ENCODE data around the gene ZFYVE27.

ZFYVE27 gene

GRCh38 chr10:97771055-97771891 lies 34.3 kb downstream of the ZFYVE27 start:
- no CpG with 5 or more reads among the region's 90 CpGs for WGBS (ENCODE audit: insufficient coverage, insufficient read length)

DNA sequence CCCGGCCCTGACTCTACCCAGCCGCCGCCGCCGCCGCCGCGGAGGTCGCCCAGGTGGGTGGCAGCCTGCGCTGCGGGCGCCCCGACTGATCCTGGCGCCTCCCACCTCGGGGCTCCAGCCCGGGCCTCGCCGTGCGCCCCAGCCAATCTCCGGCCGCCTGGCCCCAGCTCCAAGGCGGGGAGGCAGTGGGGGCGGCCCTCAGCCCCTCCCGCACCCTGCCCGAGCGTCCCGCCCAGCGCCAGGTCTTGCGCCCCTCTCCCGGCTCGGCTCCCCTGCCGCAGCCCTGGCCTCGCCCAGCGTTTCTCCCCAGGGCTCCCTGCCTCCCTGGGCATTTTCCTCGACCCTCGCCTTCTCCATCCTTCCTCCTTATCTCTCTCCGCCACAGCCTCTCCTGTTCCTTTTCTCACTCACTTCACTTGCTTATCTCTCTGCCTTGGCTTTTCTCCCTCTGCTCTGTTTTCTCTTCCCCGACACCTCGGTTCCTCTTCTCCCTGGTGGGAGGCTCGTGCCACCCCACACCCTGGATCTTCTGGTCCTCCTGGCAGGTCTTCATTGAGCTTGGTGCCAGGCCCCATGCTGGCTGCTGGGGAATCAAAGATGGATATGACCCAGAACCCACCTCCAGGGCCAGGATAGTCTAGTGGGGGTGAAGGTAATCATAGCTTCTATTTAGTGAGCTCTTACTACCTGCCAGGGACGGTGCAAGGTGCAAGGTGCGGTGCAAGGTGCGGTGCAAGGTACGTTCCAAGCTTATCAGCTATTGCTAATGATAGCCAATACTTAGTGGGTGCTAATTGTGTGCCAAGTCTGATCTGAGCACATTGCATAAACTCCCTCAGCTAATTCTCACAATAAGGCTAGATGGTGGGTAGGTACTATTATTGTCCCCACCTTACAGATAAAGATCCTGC lies 35.2 kb downstream of the ZFYVE27 start, which contains the start of gene SFRP5:
TSS of gene SFRP5 (minus strand) at position 87 of the 911 bp plus-strand sequence. CDS start 166 bp downstream, outside the sequence.
- Histone ChIP-seq H3K4me1 (ENCODE audit: control insufficient read depth, insufficient read depth, low read length) (peaks cover 1% of the 10 kb centered on the region; the same call in 1 of the 2 replicates), H3K4me3 (ENCODE audit: low read length) (peak within 1 kb of the TSS; percentile 32; the same call in 1 of the 2 replicates), H3K36me3 (ENCODE audit: control insufficient read depth, insufficient read depth, low read length) (no peaks in the 10 kb centered on the region; the same call in 1 of the 2 replicates), H3K9me3 (ENCODE audit: control insufficient read depth, insufficient read depth, low read length) (no peaks in the 10 kb centered on the region), H3K27ac (ENCODE audit: low read length) (no peak within 1 kb of the TSS), H3K27me3 (ENCODE audit: control insufficient read depth, insufficient read depth, low read length) (peaks cover 23% of the 10 kb centered on the region)
- no peak for DNase-seq (ENCODE audit: low read depth, low spot score)
- WGBS (ENCODE audit: insufficient coverage, insufficient read length): no CpG with 5 or more reads among the region's 44 CpGs

More at GRCh38 chr10:97771055-97771891, 34.3 kb downstream of the ZFYVE27 start:
- Histone ChIP-seq H3K4me3 (ENCODE audit: low read length) (peak overlapping the region; percentile 32; the same call in 1 of the 2 replicates), H3K9me3 (ENCODE audit: control insufficient read depth, insufficient read depth, low read length) (no peaks in the 10 kb centered on the region), H3K36me3 (ENCODE audit: control insufficient read depth, insufficient read depth, low read length) (no peaks in the 10 kb centered on the region; the same call in 1 of the 2 replicates), H3K27ac (ENCODE audit: low read length) (no peak overlapping the region), H3K4me1 (ENCODE audit: control insufficient read depth, insufficient read depth, low read length) (peaks cover 1% of the 10 kb centered on the region; the same call in 1 of the 2 replicates), H3K27me3 (ENCODE audit: control insufficient read depth, insufficient read depth, low read length) (peaks cover 23% of the 10 kb centered on the region)
- DNase-seq (ENCODE audit: low read depth, low spot score): no peak

DNA sequence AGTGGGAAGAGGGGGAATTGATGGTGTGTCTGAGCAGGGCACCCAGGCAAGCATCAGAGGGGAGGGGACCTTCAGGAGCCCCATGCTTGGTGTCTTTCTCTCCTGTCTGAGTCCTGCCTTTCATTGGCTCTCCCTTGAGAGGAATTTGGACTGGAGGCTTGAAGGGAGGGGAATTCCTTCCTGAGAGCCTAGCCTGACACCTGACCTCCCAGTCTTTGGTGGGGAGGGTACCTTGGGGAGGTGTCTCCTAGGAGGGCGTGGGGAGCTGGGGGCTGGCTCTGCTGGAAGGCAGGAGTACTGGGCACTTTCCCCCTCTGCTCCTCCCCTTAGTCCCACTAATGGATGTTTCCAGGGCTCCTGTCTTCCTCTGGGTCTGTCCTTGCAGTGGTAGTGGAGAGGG lies 36.2 kb downstream of the ZFYVE27 start:
- DNase-seq (ENCODE audit: low read depth, low spot score): no peak
- no CpG with 5 or more reads among the region's 1 CpG for WGBS (ENCODE audit: insufficient coverage, insufficient read length)
- no peaks in the 10 kb centered on the region for H3K9me3 ChIP-seq (ENCODE audit: control insufficient read depth, insufficient read depth, low read length)
- H3K36me3 ChIP-seq (ENCODE audit: control insufficient read depth, insufficient read depth, low read length): no peaks in the 10 kb centered on the region; the same call in 1 of the 2 replicates
- no peak overlapping the region for H3K4me3 ChIP-seq (ENCODE audit: low read length)
- peaks cover 1% of the 10 kb centered on the region; the same call in 1 of the 2 replicates for H3K4me1 ChIP-seq (ENCODE audit: control insufficient read depth, insufficient read depth, low read length)
- no peak overlapping the region for H3K27ac ChIP-seq (ENCODE audit: low read length)
- H3K27me3 ChIP-seq (ENCODE audit: control insufficient read depth, insufficient read depth, low read length): peaks cover 23% of the 10 kb centered on the region

DNA sequence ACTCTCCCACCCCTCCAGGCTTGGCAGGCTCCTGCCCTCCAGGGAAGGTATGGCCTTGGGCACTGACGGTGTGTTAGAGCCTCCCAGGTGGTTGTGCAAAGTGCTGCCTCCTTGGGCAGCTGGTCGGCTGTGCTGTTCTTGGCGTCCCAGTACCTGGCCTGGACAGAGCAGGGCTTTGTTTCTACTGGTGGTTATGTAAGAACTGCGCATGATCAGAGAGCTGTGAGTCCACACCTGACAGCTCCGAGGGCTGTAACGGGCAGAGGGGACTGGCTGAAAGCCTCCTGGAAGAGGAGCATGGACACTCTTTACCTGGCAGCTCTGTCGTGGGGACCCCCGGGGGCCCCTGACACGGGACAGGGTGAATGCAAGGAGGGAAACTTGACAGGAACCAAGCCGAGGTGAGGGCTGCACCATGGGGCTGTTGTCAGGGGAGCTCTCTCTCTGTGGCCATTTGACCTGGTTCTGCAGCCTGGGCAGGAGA lies 37.9 kb downstream of the ZFYVE27 start:
- H3K4me1 ChIP-seq (ENCODE audit: control insufficient read depth, insufficient read depth, low read length): peaks cover 1% of the 10 kb centered on the region; the same call in 1 of the 2 replicates
- no peak overlapping the region for H3K27ac ChIP-seq (ENCODE audit: low read length)
- WGBS (ENCODE audit: insufficient coverage, insufficient read length): no CpG with 5 or more reads among the region's 10 CpGs

GRCh38 chr10:97777143-97777542 lies 40.2 kb downstream of the ZFYVE27 start:
- no peak overlapping the region for H3K4me3 ChIP-seq (ENCODE audit: low read length)
- WGBS (ENCODE audit: insufficient coverage, insufficient read length): no CpG with 5 or more reads among the region's 4 CpGs
- no peak for DNase-seq (ENCODE audit: low read depth, low spot score)
- H3K9me3 ChIP-seq (ENCODE audit: control insufficient read depth, insufficient read depth, low read length): no peaks in the 10 kb centered on the region
- no peaks in the 10 kb centered on the region; the same call in 1 of the 2 replicates for H3K36me3 ChIP-seq (ENCODE audit: control insufficient read depth, insufficient read depth, low read length)
- peaks cover 3% of the 10 kb centered on the region; the same call in 1 of the 2 replicates for H3K4me1 ChIP-seq (ENCODE audit: control insufficient read depth, insufficient read depth, low read length)
- peaks cover 6% of the 10 kb centered on the region for H3K27me3 ChIP-seq (ENCODE audit: control insufficient read depth, insufficient read depth, low read length)
- H3K27ac ChIP-seq (ENCODE audit: low read length): no peak overlapping the region

More for the DNA sequence above, 37.9 kb downstream of the ZFYVE27 start:
- Histone ChIP-seq H3K4me3 (ENCODE audit: low read length) (no peak overlapping the region), H3K27me3 (ENCODE audit: control insufficient read depth, insufficient read depth, low read length) (peaks cover 18% of the 10 kb centered on the region), H3K9me3 (ENCODE audit: control insufficient read depth, insufficient read depth, low read length) (no peaks in the 10 kb centered on the region), H3K36me3 (ENCODE audit: control insufficient read depth, insufficient read depth, low read length) (no peaks in the 10 kb centered on the region; the same call in 1 of the 2 replicates)
- DNase-seq (ENCODE audit: low read depth, low spot score): no peak

GRCh38 chr10:97778452-97779302 lies 41.7 kb downstream of the ZFYVE27 start:
- H3K27ac ChIP-seq (ENCODE audit: low read length): no peak overlapping the region
- H3K4me1 ChIP-seq (ENCODE audit: control insufficient read depth, insufficient read depth, low read length): peaks cover 1% of the 10 kb centered on the region; the same call in 1 of the 2 replicates
- H3K27me3 ChIP-seq (ENCODE audit: control insufficient read depth, insufficient read depth, low read length): no peaks in the 10 kb centered on the region
- no peak for DNase-seq (ENCODE audit: low read depth, low spot score)
- H3K36me3 ChIP-seq (ENCODE audit: control insufficient read depth, insufficient read depth, low read length): no peaks in the 10 kb centered on the region
- WGBS (ENCODE audit: insufficient coverage, insufficient read length): no CpG with 5 or more reads among the region's 11 CpGs
- H3K4me3 ChIP-seq (ENCODE audit: low read length): no peak overlapping the region
- H3K9me3 ChIP-seq (ENCODE audit: control insufficient read depth, insufficient read depth, low read length): no peaks in the 10 kb centered on the region

DNA sequence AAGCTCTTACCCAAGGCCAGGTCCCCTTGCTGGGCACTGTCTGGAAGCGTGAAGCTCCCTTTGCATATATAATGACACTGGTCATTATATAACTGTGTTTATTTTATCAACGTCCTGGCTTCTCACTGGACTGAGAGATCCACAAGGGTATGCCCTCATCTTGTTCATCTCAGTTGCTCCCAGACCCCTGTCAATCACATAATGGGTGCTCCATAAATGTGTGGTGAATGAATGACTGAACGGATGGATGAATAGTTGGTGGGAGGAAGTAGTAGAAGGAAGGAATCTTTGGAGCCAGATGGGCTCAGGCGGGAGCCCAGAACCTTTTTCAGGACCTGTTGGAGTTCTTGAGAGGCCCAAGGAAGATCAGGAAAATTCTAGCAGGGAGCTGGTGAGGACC lies 42.6 kb downstream of the ZFYVE27 start:
- Histone ChIP-seq H3K27ac (ENCODE audit: low read length) (no peak overlapping the region), H3K9me3 (ENCODE audit: control insufficient read depth, insufficient read depth, low read length) (no peaks in the 10 kb centered on the region), H3K4me1 (ENCODE audit: control insufficient read depth, insufficient read depth, low read length) (peaks cover 1% of the 10 kb centered on the region; the same call in 1 of the 2 replicates), H3K27me3 (ENCODE audit: control insufficient read depth, insufficient read depth, low read length) (no peaks in the 10 kb centered on the region), H3K4me3 (ENCODE audit: low read length) (no peak overlapping the region), H3K36me3 (ENCODE audit: control insufficient read depth, insufficient read depth, low read length) (no peaks in the 10 kb centered on the region)
- WGBS (ENCODE audit: insufficient coverage, insufficient read length): 100% methylated on average over 1 of the region's 4 CpGs
- DNase-seq (ENCODE audit: low read depth, low spot score): no peak

- no peak for DNase-seq (ENCODE audit: low read depth, low spot score)
- Histone ChIP-seq H3K27me3 (ENCODE audit: control insufficient read depth, insufficient read depth, low read length) (no peaks in the 10 kb centered on the region), H3K9me3 (ENCODE audit: control insufficient read depth, insufficient read depth, low read length) (no peaks in the 10 kb centered on the region), H3K27ac (ENCODE audit: low read length) (no peak overlapping the region), H3K4me1 (ENCODE audit: control insufficient read depth, insufficient read depth, low read length) (peaks cover 1% of the 10 kb centered on the region; the same call in 1 of the 2 replicates), H3K4me3 (ENCODE audit: low read length) (no peak overlapping the region), H3K36me3 (ENCODE audit: control insufficient read depth, insufficient read depth, low read length) (no peaks in the 10 kb centered on the region)
- WGBS (ENCODE audit: insufficient coverage, insufficient read length): no CpG with 5 or more reads among the region's 3 CpGs
Measured at GRCh38 chr10:97779975-97780374, 43.0 kb downstream of the ZFYVE27 start.

DNA sequence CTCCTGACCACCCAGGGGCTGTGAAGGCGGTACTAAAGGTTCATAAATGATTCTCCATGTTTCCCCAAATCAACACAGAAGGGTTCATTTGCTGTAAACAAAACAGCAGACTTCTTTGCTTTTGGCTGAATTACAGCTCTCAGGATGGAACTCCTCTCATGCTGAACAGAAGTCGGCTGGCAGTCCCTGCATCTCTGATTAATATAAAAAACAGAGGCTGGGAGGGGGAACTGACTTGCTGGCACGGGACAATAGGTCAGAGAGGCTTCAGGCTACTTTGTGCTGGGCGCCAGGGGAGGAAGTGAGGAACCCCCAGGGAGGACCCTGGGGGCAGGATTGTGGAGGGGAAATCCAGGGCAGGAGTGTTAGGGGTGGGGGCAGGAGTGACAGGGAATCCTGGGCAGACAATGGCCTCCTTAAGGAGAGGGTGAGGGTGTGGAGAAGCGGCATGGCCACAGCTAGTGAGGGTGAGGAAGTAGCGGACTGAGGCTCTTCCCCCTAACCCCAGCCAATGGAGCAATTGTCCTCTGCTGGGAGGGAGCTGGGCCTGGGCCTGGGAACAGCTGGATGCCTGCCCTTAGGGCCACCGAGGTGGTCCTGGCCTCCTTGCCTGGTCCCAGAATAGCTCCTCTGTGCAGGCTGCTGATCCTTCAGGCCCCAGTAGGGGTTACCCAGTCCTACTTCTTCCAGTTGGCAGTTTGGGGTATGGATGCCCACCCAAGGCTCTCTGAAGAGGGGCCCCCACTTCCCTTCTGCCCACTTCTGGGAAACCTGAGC lies 44.1 kb downstream of the ZFYVE27 start:
- H3K27ac ChIP-seq (ENCODE audit: low read length): no peak overlapping the region
- no peak for DNase-seq (ENCODE audit: low read depth, low spot score)
- H3K27me3 ChIP-seq (ENCODE audit: control insufficient read depth, insufficient read depth, low read length): no peaks in the 10 kb centered on the region
- H3K9me3 ChIP-seq (ENCODE audit: control insufficient read depth, insufficient read depth, low read length): no peaks in the 10 kb centered on the region
- WGBS (ENCODE audit: insufficient coverage, insufficient read length): no CpG with 5 or more reads among the region's 7 CpGs
- no peaks in the 10 kb centered on the region for H3K36me3 ChIP-seq (ENCODE audit: control insufficient read depth, insufficient read depth, low read length)
- peaks cover 1% of the 10 kb centered on the region; the same call in 1 of the 2 replicates for H3K4me1 ChIP-seq (ENCODE audit: control insufficient read depth, insufficient read depth, low read length)
- H3K4me3 ChIP-seq (ENCODE audit: low read length): no peak overlapping the region
